HG02870 (cell line): ENCODE measurements around the gene BST1.

Source experiments
- ATAC-seq: cut with Tn5 transposase; IDR thresholded peaks from one replicate; pipeline ENCODE4 v1.9.1; 2021; ENCODE audit warnings: mild to moderate bottlenecking, moderate library complexity; ENCODE audit not compliant: unreplicated experiment

BST1 gene

GRCh38 chr4:15676039-15676438 is 26.8 kb upstream of the BST1 start:
- no peak for ATAC-seq

- ATAC-seq, result no peak
Observed at GRCh38 chr4:15676899-15677298, 26.0 kb upstream of the BST1 start.

- no peak for ATAC-seq
Observed at GRCh38 chr4:15677507-15677988, 25.3 kb upstream of the BST1 start.

GRCh38 chr4:15681067-15681371 is 21.8 kb upstream of the BST1 start:
- no peak for ATAC-seq

GRCh38 chr4:15681372-15682241 is 21.3 kb upstream of the BST1 start, which contains the start of gene FAM200B:
Gene FAM200B (plus strand): TSS chr4:15681827. CDS start chr4:15686978, 5,151 bp downstream.
- peak; percentile 90 for ATAC-seq

GRCh38 chr4:15682242-15683142 is 20.4 kb upstream of the BST1 start:
- ATAC-seq, result no peak

GRCh38 chr4:15683143-15683495 is 19.7 kb upstream of the BST1 start:
- no peak for ATAC-seq

- ATAC-seq, result no peak
Observed at GRCh38 chr4:15684498-15684897, 18.4 kb upstream of the BST1 start.

- ATAC-seq, result no peak
Observed at GRCh38 chr4:15688051-15688450, 14.8 kb upstream of the BST1 start.

- ATAC-seq, result no peak
Observed at GRCh38 chr4:15689540-15689939, 13.3 kb upstream of the BST1 start.

- no peak for ATAC-seq
Observed at GRCh38 chr4:15690020-15690809, 12.7 kb upstream of the BST1 start.

GRCh38 chr4:15691346-15692135 is 11.3 kb upstream of the BST1 start:
- no peak for ATAC-seq

GRCh38 chr4:15692602-15693001 is 10.3 kb upstream of the BST1 start:
- ATAC-seq, result no peak

- no peak for ATAC-seq
Observed at GRCh38 chr4:15694431-15694830, 8.4 kb upstream of the BST1 start.

- ATAC-seq, result no peak
Observed at GRCh38 chr4:15695240-15695699, 7.6 kb upstream of the BST1 start.

GRCh38 chr4:15695729-15696128 is 7.1 kb upstream of the BST1 start:
- no peak for ATAC-seq

GRCh38 chr4:15696866-15697265 is 6.0 kb upstream of the BST1 start:
- no peak for ATAC-seq

GRCh38 chr4:15703439-15703838 is 574 bp downstream of the BST1 start:
- ATAC-seq, result no peak

GRCh38 chr4:15704129-15704528 is 1.3 kb downstream of the BST1 start:
- ATAC-seq, result no peak
